GM21737 (cell line): ENCODE measurements around the gene TC2N.
A peak's percentile ranks its signal among the peaks of the same experiment; 100 is the strongest.
"Not testable (repeated sequence)": the region's sequence is repeated elsewhere in the genome, so short reads cannot be mapped to it uniquely, and the experiment has no call there.

Source experiments
- ATAC-seq: cut with Tn5 transposase; IDR thresholded peaks from one replicate; pipeline ENCODE4 v1.9.1; 2021; ENCODE audit warnings: mild to moderate bottlenecking, moderate library complexity; ENCODE audit not compliant: unreplicated experiment

Gene TC2N

GRCh38 chr14:91835197-91835919 is 32.0 kb downstream of the TC2N start:
- ATAC-seq: peak; percentile 27

- ATAC-seq: no peak
Measured at GRCh38 chr14:91834571-91834970, 32.8 kb downstream of the TC2N start.

GRCh38 chr14:91831337-91831736 is 36.0 kb downstream of the TC2N start:
- no peak for ATAC-seq

- ATAC-seq: peak; percentile 59
Measured at GRCh38 chr14:91830777-91831176, 36.6 kb downstream of the TC2N start.

GRCh38 chr14:91829511-91829910 is 37.8 kb downstream of the TC2N start:
- no peak for ATAC-seq

- no peak for ATAC-seq
Measured at GRCh38 chr14:91827746-91828145, 39.6 kb downstream of the TC2N start.

GRCh38 chr14:91817566-91818325 is 49.6 kb downstream of the TC2N start:
- ATAC-seq: peak; percentile 65

- ATAC-seq: no peak
Measured at GRCh38 chr14:91814317-91814716, 53.0 kb downstream of the TC2N start.

- no peak for ATAC-seq
Measured at GRCh38 chr14:91810699-91811098, 56.6 kb downstream of the TC2N start.

GRCh38 chr14:91806716-91807115 is 60.6 kb downstream of the TC2N start:
- no peak for ATAC-seq

GRCh38 chr14:91806094-91806493 is 61.2 kb downstream of the TC2N start:
- not testable (repeated sequence) for ATAC-seq

- ATAC-seq: no peak
Measured at GRCh38 chr14:91805659-91806058, 61.7 kb downstream of the TC2N start.

- no peak for ATAC-seq
Measured at GRCh38 chr14:91801358-91801757, 66.0 kb downstream of the TC2N start.

- ATAC-seq: no peak
Measured at GRCh38 chr14:91796617-91797347, 70.6 kb downstream of the TC2N start.

- ATAC-seq: no peak
Measured at GRCh38 chr14:91793704-91794103, 73.6 kb downstream of the TC2N start.

GRCh38 chr14:91786188-91786587 is 81.1 kb downstream of the TC2N start:
- no peak for ATAC-seq

- no peak for ATAC-seq
Measured at GRCh38 chr14:91780452-91780851, 86.9 kb downstream of the TC2N start.

- ATAC-seq: no peak
Measured at GRCh38 chr14:91778217-91778616, 89.1 kb downstream of the TC2N start.

- ATAC-seq: no peak
Measured at GRCh38 chr14:91774140-91775096, 92.9 kb downstream of the TC2N start.

- ATAC-seq: no peak
Measured at GRCh38 chr14:91770185-91770584, 97.2 kb downstream of the TC2N start.
